B cell (primary cell): ENCODE results near the gene PCK2. TPM values are rescaled to one million over a fixed set of nuclear protein-coding genes. Genes with fewer than 3 reads are reported as not detected.
A peak's percentile ranks its signal among the peaks of the same experiment; 100 is the strongest.

Experiments
- ATAC-seq: fragments of 200-7000 bp; cut with Tn5 transposase; one replicate; pipeline ENCODE4 v1.10.0; 2021; ENCODE audit warnings: low read depth, mild to moderate bottlenecking, moderate number of reproducible peaks, moderate library complexity
- CTCF ChIA-PET: fragments of 350-600 bp; sonication (Branson Sonifier 250); formaldehyde crosslinking; loops from one replicate; lab custom pipeline; 2021; ENCODE audit warnings: antibody characterized with exemption, inconsistent platforms; lab: Charles Lee
- POLR2A ChIA-PET: fragments of 350-600 bp; sonication (Branson Sonifier 250); formaldehyde crosslinking; loops from one replicate; lab custom pipeline; 2021; ENCODE audit warnings: antibody characterized with exemption; lab: Charles Lee
- DNase-seq: peaks from one replicate; pipeline ENCODE4 v3.0.0; 2013
- H2AFZ ChIP-seq: 2 replicates; pipeline ENCODE4 v1.6.1; 2012; ENCODE audit warnings: mild to moderate bottlenecking, low read depth, low read length; ENCODE audit not compliant: insufficient read depth, poor library complexity, severe bottlenecking
- H3K27ac ChIP-seq, 2 donors: 1 replicate in 1 of 2; 2 replicates in 1 of 2; pipeline ENCODE4 v1.5.1; 2012 to 2013; ENCODE audit warnings: low read length in 2 of 2, mild to moderate bottlenecking in 2 of 2, moderate library complexity in 1 of 2
- H3K27me3 ChIP-seq, 4 experiments: fragments of 200-600 bp in 1 of 4; sonication (generic) in 1 of 4; replicated peaks in 1 of 4; 1 replicate in 2 of 4; 2 replicates in 2 of 4; pipeline versions ENCODE4 v1.6.1 to v1.7.0; 2013 to 2016; ENCODE audit warnings: low read length in 3 of 4, mild to moderate bottlenecking in 2 of 4, mixed read lengths in 1 of 4, moderate library complexity in 1 of 4; ENCODE audit not compliant: insufficient read depth in 4 of 4, control insufficient read depth in 3 of 4; ENCODE audit errors: control extremely low read depth in 1 of 4
- H3K36me3 ChIP-seq, 2 experiments: replicated peaks in 1 of 2; 1 replicate in 1 of 2; 2 replicates in 1 of 2; pipeline versions ENCODE4 v1.6.1 to v1.7.1; 2013; ENCODE audit warnings: low read length in 1 of 2; ENCODE audit not compliant: insufficient read depth in 2 of 2, control insufficient read depth in 1 of 2; ENCODE audit errors: control extremely low read depth in 1 of 2, extremely low read depth in 1 of 2
- H3K4me1 ChIP-seq, 2 donors: fragments of 200-600 bp in 1 of 2; sonication (generic) in 1 of 2; 1 replicate in 1 of 2; 2 replicates in 1 of 2; pipeline versions ENCODE4 v1.5.1 to v1.6.1; 2013 to 2017; ENCODE audit warnings: low read length in 2 of 2; ENCODE audit not compliant: control insufficient read depth in 2 of 2, insufficient read depth in 2 of 2
- H3K4me2 ChIP-seq: replicated peaks from 2 replicates; pipeline ENCODE3; 2012; ENCODE audit warnings: mild to moderate bottlenecking, low read depth, low read length; ENCODE audit not compliant: poor library complexity, severe bottlenecking
- H3K4me3 ChIP-seq, 5 experiments: fragments of 200-600 bp in 1 of 5; sonication (generic) in 1 of 5; 1 replicate in 3 of 5; 2 replicates in 2 of 5; pipeline versions ENCODE4 v1.5.1 to v1.7.0; 2011 to 2016; ENCODE audit warnings: low read length in 4 of 5, mild to moderate bottlenecking in 4 of 5, low read depth in 2 of 5, control low read depth in 1 of 5, moderate library complexity in 1 of 5; ENCODE audit not compliant: insufficient read depth in 1 of 5; ENCODE audit errors: control extremely low read depth in 1 of 5, extremely low read depth in 1 of 5
- H3K79me2 ChIP-seq: fragments of 200-600 bp; sonication (generic); one replicate; pipeline ENCODE4 v1.6.0; 2016; ENCODE audit warnings: low read length; ENCODE audit not compliant: control insufficient read depth, insufficient read depth
- H3K9ac ChIP-seq: fragments of 200-600 bp; sonication (generic); 2 replicates; pipeline ENCODE4 v1.6.1; 2017; ENCODE audit warnings: mild to moderate bottlenecking, low read length, moderate library complexity
- H3K9me3 ChIP-seq, 3 donors: one replicate each; pipeline versions ENCODE4 v1.6.1 to v1.7.1; 2013; ENCODE audit warnings: low read length in 2 of 3; ENCODE audit not compliant: control insufficient read depth in 2 of 3, insufficient read depth in 1 of 3; ENCODE audit errors: control extremely low read depth in 1 of 3
- H4K20me1 ChIP-seq: 2 replicates; pipeline ENCODE4 v1.6.0; 2012; ENCODE audit warnings: mild to moderate bottlenecking, low read length; ENCODE audit not compliant: insufficient read depth, control insufficient read depth, poor library complexity, severe bottlenecking
- H3K27ac Mint-ChIP-seq: one replicate; pipeline ENCODE4 v1.8.0; 2021; ENCODE audit warnings: mixed read lengths
- H3K27me3 Mint-ChIP-seq: one replicate; pipeline ENCODE4 v1.8.0; 2021; ENCODE audit warnings: mixed read lengths
- H3K4me1 Mint-ChIP-seq: one replicate; pipeline ENCODE4 v1.8.0; 2021; ENCODE audit warnings: mixed read lengths
- H3K4me3 Mint-ChIP-seq: one replicate; pipeline ENCODE4 v1.8.0; 2021; ENCODE audit warnings: mixed read lengths
- H3K9me3 Mint-ChIP-seq: one replicate; pipeline ENCODE4 v1.8.0; 2022; ENCODE audit warnings: mixed read lengths; ENCODE audit not compliant: insufficient read depth
- EZH2 ChIP-seq: IDR thresholded peaks from 2 replicates; pipeline ENCODE4 v1.6.1; 2012; ENCODE audit warnings: borderline replicate concordance, low read depth, mild to moderate bottlenecking, moderate library complexity, low read length; ENCODE audit not compliant: insufficient read depth, poor library complexity, severe bottlenecking
- WGBS: methylation state at CpG from one replicate; pipeline ENCODE4 v1.1.5; 2013; ENCODE audit warnings: missing lambda C conversion rate; ENCODE audit not compliant: insufficient coverage; 5-methylcytosine and 5-hydroxymethylcytosine counted together
- intact Hi-C: fragments of 100-400 bp; cut with micrococcal nuclease; formaldehyde crosslinking; loops from one replicate; pipeline ENCODE4 v1.10.0; 2022
- polyA plus RNA-seq: library from polyadenylated mRNA; depleted of rRNA; stranded (reverse); fragments of >200 nt; gene quantifications from 2 replicates; pipeline ENCODE4 v1.2.3, GENCODE V29; 2012
- total RNA-seq, 2 donors: library from RNA; stranded (reverse); fragments of 120-200 nt in 1 of 2; gene quantifications; 1 replicate in 1 of 2; 2 replicates in 1 of 2; pipeline versions ENCODE4 v1.2.3 to v1.2.4, GENCODE V29; 2013 to 2022

PCK2 gene
- total and polyA plus RNA-seq, 2 donors (not counting 1 experiment from before 2014, with no cell fraction given), result 40.4 to 58.4 TPM

DNA sequence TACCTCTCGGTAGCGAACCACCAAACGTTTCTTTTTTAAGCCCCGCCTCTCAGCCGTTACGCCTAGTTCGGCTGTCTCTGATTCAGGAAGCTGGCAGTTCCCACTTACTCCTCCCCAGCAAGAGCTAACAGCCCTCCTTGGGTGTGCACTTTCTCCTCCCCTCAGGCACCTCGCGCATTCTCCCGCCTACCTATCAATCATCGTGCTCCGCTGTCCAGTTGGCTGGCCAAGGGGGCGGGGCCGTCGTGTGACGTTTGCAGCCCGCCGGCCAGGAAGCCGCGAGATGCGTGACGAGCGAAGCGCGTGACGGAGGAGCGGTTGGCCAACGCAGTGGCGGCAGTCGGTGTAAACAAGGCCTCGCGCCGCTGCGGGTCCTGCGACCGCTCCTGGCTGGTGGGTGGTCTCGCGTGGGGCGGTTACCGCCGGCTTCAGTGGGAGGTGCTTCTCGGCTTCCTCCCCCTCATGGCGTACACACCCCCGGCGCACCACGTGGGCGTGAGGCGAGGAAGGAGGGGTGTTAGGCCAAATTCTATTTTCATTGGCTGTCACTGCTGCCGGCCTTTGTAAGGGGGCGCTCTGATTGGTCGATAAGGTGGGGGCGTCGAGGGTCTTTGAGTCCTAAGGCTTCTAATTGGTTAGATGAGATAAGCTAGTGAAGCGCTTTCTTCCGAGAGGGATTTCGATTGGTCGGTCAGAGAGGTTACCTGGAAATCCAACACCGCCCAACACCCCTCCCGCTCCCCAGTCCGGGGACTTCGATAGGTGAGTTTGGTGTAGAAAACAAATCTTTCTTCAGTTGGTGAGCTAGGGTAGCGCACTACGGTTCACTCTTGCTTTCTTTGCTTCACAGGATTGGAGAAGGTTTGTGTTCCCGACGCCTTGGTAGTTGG lies 20.7 kb downstream of the PCK2 start, which contains the start of the genes DCAF11 and NRL:
Gene DCAF11, plus strand, starts transcription at position 246 of the 890 bp plus-strand sequence. CDS start 818 bp downstream, outside the sequence.
Gene NRL, minus strand, starts transcription at position 418 of the 890 bp plus-strand sequence. CDS start 32,101 bp downstream, outside the sequence.
- Histone ChIP-seq H3K79me2 (peaks cover 45% of the 10 kb centered on the region), H3K36me3 (peaks cover 0 to 32% of the 10 kb centered on the region in 2 experiments), H3K4me3 (peak within 1 kb of the TSS; percentile 88 to 99 (median 97)), H3K4me1 (peaks cover 17 to 25% of the 10 kb centered on the region in 2 donors), H3K4me2 (peak within 1 kb of the TSS; percentile 95), H4K20me1 (peaks cover 13% of the 10 kb centered on the region), H3K9me3 (no peaks in the 10 kb centered on the region), H3K27me3 (no peaks in the 10 kb centered on the region), H3K27ac (peak within 1 kb of the TSS; percentile 99 to 100), H3K9ac (peak within 1 kb of the TSS; percentile 98), H2AFZ (peak within 1 kb of the TSS; percentile 82)
- intact Hi-C loops, result loop anchor here (1.0 to 10.0 kb wide), 15 partner anchors 20 to 560 kb away; partner anchors contain the start of genes CHMP4A, EMC9, GMPR2 and IPO4
- Mint-ChIP-seq H3K27ac (peak within 1 kb of the TSS; percentile 100), H3K9me3 (no peaks in the 10 kb centered on the region), H3K4me3 (peak within 1 kb of the TSS; percentile 93), H3K4me1 (peaks cover 26% of the 10 kb centered on the region), H3K27me3 (no peaks in the 10 kb centered on the region)
- DNase-seq (peak; percentile 100), ATAC-seq (peak; percentile 81)
- under 1% methylated on average over 48 of the region's 65 CpGs for whole genome bisulfite sequencing
- CTCF ChIA-PET, result interaction anchor here (0.8 to 4.1 kb wide), 27 partner anchors 10 to 317 kb away, joined by 3 to 37 read pairs (median 6); partner anchors contain the start of genes CARMIL3, CIDEB, EMC9 and IPO4
- no peak for TF ChIP-seq EZH2
- POLR2A ChIA-PET, result interaction anchor here (0.6 to 2.9 kb wide), 23 partner anchors 8 to 1020 kb away, joined by 3 to 49 read pairs (median 4); partner anchors contain the start of genes ACIN1, CBLN3, CHMP4A and EMC9
